Lower leg skin (tissue), 4 donors: ENCODE results near the gene GOLPH3. TPM values are rescaled to one million over a fixed set of nuclear protein-coding genes. Genes with fewer than 3 reads are reported as not detected.
"Not testable (repeated sequence)": the region's sequence is repeated elsewhere in the genome, so short reads cannot be mapped to it uniquely, and the experiment has no call there.

Experiments used
- DNase-seq, 2 donors: peaks; one replicate each; pipeline ENCODE4 v3.0.0-alpha.2; 2019; ENCODE audit warnings: low spot score in 2 of 2
- H3K4me3 ChIP-seq: fragments of 200-600 bp; sonication (generic); 2 replicates; pipeline ENCODE4 v1.5.1; 2017; ENCODE audit warnings: mild to moderate bottlenecking, low read depth; ENCODE audit not compliant: poor library complexity, severe bottlenecking
- POLR2A ChIP-seq, 2 donors: fragments of 450-650 bp; IDR thresholded peaks; one replicate each; pipeline ENCODE4 v1.6.1; 2016 to 2017; ENCODE audit warnings: antibody characterized with exemption in 2 of 2, mild to moderate bottlenecking in 1 of 2, moderate library complexity in 1 of 2
- WGBS, 2 donors: methylation state at CpG; one replicate each; pipeline ENCODE4 v1.1.5; 2018; 5-methylcytosine and 5-hydroxymethylcytosine counted together
- intact Hi-C: fragments of 100-400 bp; cut with DNase I; formaldehyde crosslinking; loops from one replicate; pipeline ENCODE4 v1.15.0; 2023; ENCODE audit warnings: low total_unique reads
- total RNA-seq, 4 donors: library from RNA; depleted of rRNA; stranded (reverse); fragments of >200 nt; gene quantifications; one replicate each; pipeline ENCODE4 v1.1.0, GENCODE V29; 2016
- TF ChIP-seq, protein P1 (sequence below), 3 donors: fragments of 450-650 bp; IDR thresholded peaks; one replicate each; pipeline ENCODE4 v1.5.1; 2016; ENCODE audit warnings: antibody characterized with exemption in 3 of 3, mild to moderate bottlenecking in 3 of 3, moderate library complexity in 2 of 3

Gene GOLPH3
- total RNA-seq, 4 donors from 2014 or later = 57.9 to 121 (median 66.2) TPM

DNA sequence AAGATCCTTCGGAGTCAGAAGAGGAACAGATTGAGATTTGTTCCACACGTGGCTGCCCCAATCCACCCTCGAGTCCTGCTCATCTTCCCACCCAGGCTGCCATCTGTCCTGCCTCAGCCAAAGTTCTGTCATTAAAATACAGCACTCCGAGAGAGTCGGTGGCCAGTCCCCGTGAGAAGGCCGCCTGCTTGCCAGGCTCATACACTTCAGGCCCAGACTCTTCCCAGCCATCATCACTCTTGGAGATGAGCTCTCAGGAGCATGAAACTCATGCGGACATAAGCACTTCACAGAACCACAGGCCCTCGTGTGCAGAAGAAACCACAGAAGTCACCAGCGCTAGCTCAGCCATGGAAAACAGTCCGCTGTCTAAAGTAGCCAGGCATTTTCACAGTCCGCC, 85.9 kb downstream of the GOLPH3 start:
- H3K4me3 ChIP-seq = no peak overlapping the region
- WGBS, 2 donors = 92% methylated on average over 12 of the region's 12 CpGs
- intact Hi-C loops = no loop called here
- TF ChIP-seq POLR2A (IDR thresholded peaks at IDR 0.05) = no peak
- TF ChIP-seq, protein P1, sequence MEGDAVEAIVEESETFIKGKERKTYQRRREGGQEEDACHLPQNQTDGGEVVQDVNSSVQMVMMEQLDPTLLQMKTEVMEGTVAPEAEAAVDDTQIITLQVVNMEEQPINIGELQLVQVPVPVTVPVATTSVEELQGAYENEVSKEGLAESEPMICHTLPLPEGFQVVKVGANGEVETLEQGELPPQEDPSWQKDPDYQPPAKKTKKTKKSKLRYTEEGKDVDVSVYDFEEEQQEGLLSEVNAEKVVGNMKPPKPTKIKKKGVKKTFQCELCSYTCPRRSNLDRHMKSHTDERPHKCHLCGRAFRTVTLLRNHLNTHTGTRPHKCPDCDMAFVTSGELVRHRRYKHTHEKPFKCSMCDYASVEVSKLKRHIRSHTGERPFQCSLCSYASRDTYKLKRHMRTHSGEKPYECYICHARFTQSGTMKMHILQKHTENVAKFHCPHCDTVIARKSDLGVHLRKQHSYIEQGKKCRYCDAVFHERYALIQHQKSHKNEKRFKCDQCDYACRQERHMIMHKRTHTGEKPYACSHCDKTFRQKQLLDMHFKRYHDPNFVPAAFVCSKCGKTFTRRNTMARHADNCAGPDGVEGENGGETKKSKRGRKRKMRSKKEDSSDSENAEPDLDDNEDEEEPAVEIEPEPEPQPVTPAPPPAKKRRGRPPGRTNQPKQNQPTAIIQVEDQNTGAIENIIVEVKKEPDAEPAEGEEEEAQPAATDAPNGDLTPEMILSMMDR (IDR thresholded peaks at IDR 0.05) = no peak
- DNase-seq = no peak

GRCh38 chr5:32087086-32088082, 86.7 kb downstream of the GOLPH3 start:
- peak in 1 of 2 donors; percentile 87 for DNase-seq
- WGBS, 2 donors = 89 to 95% methylated on average over 23 to 24 of the region's 24 CpGs
- H3K4me3 ChIP-seq = no peak overlapping the region
- TF ChIP-seq, protein P1 (IDR thresholded peaks at IDR 0.05) = no peak
- TF ChIP-seq POLR2A (IDR thresholded peaks at IDR 0.05) = no peak
- intact Hi-C loops = no loop called here

- WGBS, 2 donors = 69 to 80% methylated on average over 10 of the region's 10 CpGs
- DNase-seq = peak in 1 of 2 donors; percentile 56
- TF ChIP-seq POLR2A (IDR thresholded peaks at IDR 0.05) = no peak
- TF ChIP-seq, protein P1 (IDR thresholded peaks at IDR 0.05) = no peak
- no peak overlapping the region for H3K4me3 ChIP-seq
- intact Hi-C loops = no loop called here
Measured at GRCh38 chr5:32083981-32084430, 90.1 kb downstream of the GOLPH3 start.

DNA sequence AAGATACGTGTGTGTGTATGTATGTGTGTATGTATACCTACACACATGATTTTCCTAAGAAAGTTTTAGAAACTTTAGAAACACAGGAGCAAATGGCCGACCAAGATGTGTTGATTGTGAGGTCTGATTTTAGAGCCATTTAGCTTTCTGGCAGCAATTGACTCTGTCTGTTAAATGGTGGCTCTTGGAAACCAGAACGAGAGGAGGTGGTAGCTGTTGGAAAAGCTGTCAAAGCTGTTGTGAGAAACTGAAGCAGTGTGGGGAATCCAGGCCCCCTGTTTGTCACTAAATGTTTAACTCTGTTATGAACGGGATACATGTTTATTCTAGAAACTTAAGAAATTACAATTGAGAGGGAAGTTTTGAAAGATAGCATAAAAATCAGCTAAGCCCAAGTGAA, 91.4 kb downstream of the GOLPH3 start:
- 86 to 89% methylated on average over 4 of the region's 4 CpGs for WGBS, 2 donors
- intact Hi-C loops = no loop called here
- no peak for TF ChIP-seq POLR2A (IDR thresholded peaks at IDR 0.05)
- TF ChIP-seq, protein P1 (IDR thresholded peaks at IDR 0.05) = no peak

DNA sequence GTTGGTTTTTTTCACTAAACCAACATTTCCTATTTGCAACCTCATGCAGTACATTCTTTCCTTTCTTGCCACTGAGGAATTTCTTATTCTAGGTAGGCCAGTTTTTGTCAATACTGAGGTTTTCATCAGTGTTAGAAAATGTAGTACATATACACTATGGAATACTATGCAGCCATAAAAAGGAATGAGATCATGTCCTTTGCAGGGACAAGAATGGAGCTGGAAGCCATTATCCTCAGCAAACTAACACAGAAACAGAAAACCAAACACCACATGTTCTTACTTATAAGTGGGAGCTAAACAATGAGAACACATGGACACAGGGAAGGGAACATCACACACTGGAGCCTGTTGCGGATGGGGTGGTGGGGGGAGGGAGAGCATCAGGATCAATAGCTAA, 93.6 kb downstream of the GOLPH3 start:
- intact Hi-C loops = not testable (repeated sequence)

More for the DNA sequence above, 91.4 kb downstream of the GOLPH3 start:
- DNase-seq = no peak
- no peak overlapping the region for H3K4me3 ChIP-seq

GRCh38 chr5:32078855-32079254, 95.3 kb downstream of the GOLPH3 start:
- intact Hi-C loops = loop anchor here (10.0 kb wide), 1 partner anchor 254 kb away; no protein-coding TSS in a partner anchor
- DNase-seq = peak in 1 of 2 donors; percentile 43
- not testable (repeated sequence) for H3K4me3 ChIP-seq
- 91 to 92% methylated on average over 6 of the region's 6 CpGs for WGBS, 2 donors

More for the DNA sequence above, 93.6 kb downstream of the GOLPH3 start:
- not testable (repeated sequence) for H3K4me3 ChIP-seq, DNase-seq
- 100% methylated on average over 1 of the region's 1 CpG for WGBS, 2 donors
